ENCODE data around the gene CAAP1. TPM values are rescaled to one million over a fixed set of nuclear protein-coding genes. Genes with fewer than 3 reads are reported as not detected.
"Not testable (repeated sequence)": the region's sequence is repeated elsewhere in the genome, so short reads cannot be mapped to it uniquely, and the experiment has no call there.

The CAAP1 gene
- total RNA-seq, 1 experiment from 2014 or later: 30.5 TPM

DNA sequence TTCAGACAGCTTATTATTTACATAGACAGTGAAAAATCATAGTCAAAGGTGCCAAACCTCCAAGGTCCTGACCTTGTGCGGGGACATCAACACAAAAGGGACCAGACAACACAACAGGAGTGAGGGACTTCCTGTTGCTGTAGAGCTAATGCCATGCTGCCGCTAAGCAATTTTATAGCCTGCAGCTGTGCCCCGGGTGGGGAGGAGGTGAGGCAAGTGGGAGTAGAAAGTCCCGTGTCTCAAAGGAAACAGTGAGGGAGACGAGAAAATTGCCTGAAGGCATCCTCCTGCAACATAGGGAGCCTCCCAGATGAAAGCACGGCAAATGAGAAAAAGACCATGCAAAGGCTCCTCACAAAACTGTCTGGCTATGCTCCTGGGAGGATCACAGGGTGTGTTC, 58.8 kb downstream of the CAAP1 start:
- H2BK5ac ChIP-seq (ENCODE audit: insufficient read length, low read length): no peak overlapping the region
- no peaks in the 10 kb centered on the region for H3K79me2 ChIP-seq (ENCODE audit: insufficient read depth, low read length)
- H2BK12ac ChIP-seq (ENCODE audit: insufficient read length, low read depth, low read length): no peak overlapping the region
- H3K36me3 Mint-ChIP-seq (ENCODE audit: insufficient read depth in 1 of 3, low read depth in 3 of 3): peaks cover 3 to 21% (median 16%) of the 10 kb centered on the region in 3 experiments; a peak in 5 of 7 replicates
- no peaks in the 10 kb centered on the region for H3K27me3 ChIP-seq (ENCODE audit: insufficient read depth, low read length)
- no peak overlapping the region for H3K18ac ChIP-seq (ENCODE audit: insufficient read length, low read depth, low read length)
- no peak for TF ChIP-seq CTCF (conservative IDR thresholded peaks at IDR 0.05)
- no CpG with 5 or more reads among the region's 6 CpGs for WGBS (ENCODE audit: extremely low coverage, insufficient read length, low lambda C conversion rate)
- H3K27ac ChIP-seq (ENCODE audit: insufficient read length, low read depth, low read length): no peak overlapping the region
- H3K56ac ChIP-seq (ENCODE audit: insufficient read length, low read depth, low read length): no peak overlapping the region
- peaks cover 2 to 6% of the 10 kb centered on the region in 2 experiments; a peak in 2 of 5 replicates for H3K9me3 Mint-ChIP-seq
- no peaks in the 10 kb centered on the region for H3K79me1 ChIP-seq (ENCODE audit: insufficient read depth, low read depth, low read length, poor library complexity, severe bottlenecking)
- no peak overlapping the region for H2BK15ac ChIP-seq (ENCODE audit: low read depth, low read length)
- H3K4me2 ChIP-seq (ENCODE audit: insufficient read depth, insufficient read length, low read length): no peak overlapping the region
- H3K4me1 ChIP-seq (ENCODE audit: insufficient read depth, low read length): no peaks in the 10 kb centered on the region
- no peak overlapping the region for H2BK120ac ChIP-seq (ENCODE audit: low read depth, low read length, poor library complexity, severe bottlenecking)
- H3K23me2 ChIP-seq (ENCODE audit: insufficient read length, low read depth, low read length, poor library complexity, severe bottlenecking): no peaks in the 10 kb centered on the region
- peak overlapping the region in 1 of 3 experiments; percentile 88; a peak in 1 of 7 replicates for H3K27ac Mint-ChIP-seq
- H3K4me3 Mint-ChIP-seq: no peak overlapping the region
- H3K23ac ChIP-seq (ENCODE audit: insufficient read length, low read depth, low read length): no peak overlapping the region
- no peak overlapping the region for H4K8ac ChIP-seq (replicated peaks; ENCODE audit: insufficient read length, low read depth, low read length)
- no peak overlapping the region for H4K91ac ChIP-seq (ENCODE audit: insufficient read length, low read depth, low read length)
- H2AFZ ChIP-seq (ENCODE audit: low read length): no peak overlapping the region
- H3K4ac ChIP-seq (ENCODE audit: low read depth, low read length): no peak overlapping the region
- peaks cover 8 to 15% of the 10 kb centered on the region in 2 experiments for H3K4me1 Mint-ChIP-seq
- DNase-seq: peak; percentile 53
- no peaks in the 10 kb centered on the region for H4K20me1 ChIP-seq (ENCODE audit: control insufficient read depth, insufficient read depth, insufficient read length)
- no peak overlapping the region for H3K9ac ChIP-seq (ENCODE audit: extremely low read depth, insufficient read length, low read length)
- no peak overlapping the region for H3T11ph ChIP-seq (ENCODE audit: low read length)
- H3K9me3 ChIP-seq (ENCODE audit: control insufficient read depth, low read depth, low read length): no peaks in the 10 kb centered on the region
- H3K14ac ChIP-seq (ENCODE audit: insufficient read depth, low read length): no peak overlapping the region
- H2AK5ac ChIP-seq (ENCODE audit: insufficient read length, low read length): no peak overlapping the region
- H4K5ac ChIP-seq (ENCODE audit: insufficient read length, low read depth, low read length): no peak overlapping the region
- no peaks in the 10 kb centered on the region for H3K27me3 Mint-ChIP-seq (ENCODE audit: low read depth)
- no peak overlapping the region for H2BK20ac ChIP-seq (ENCODE audit: low read depth, low read length, poor library complexity, severe bottlenecking)

GRCh38 chr9:26828391-26828955, 64.1 kb downstream of the CAAP1 start:
- not testable (repeated sequence) for H2BK5ac ChIP-seq (ENCODE audit: insufficient read length, low read length); H3K4ac ChIP-seq (ENCODE audit: low read depth, low read length); H2AFZ ChIP-seq (ENCODE audit: low read length); H3K36me3 Mint-ChIP-seq (ENCODE audit: insufficient read depth in 1 of 3, low read depth in 3 of 3); H2BK15ac ChIP-seq (ENCODE audit: low read depth, low read length); H3K14ac ChIP-seq (ENCODE audit: insufficient read depth, low read length); H2AK5ac ChIP-seq (ENCODE audit: insufficient read length, low read length); H3K4me2 ChIP-seq (ENCODE audit: insufficient read depth, insufficient read length, low read length); H3K27ac ChIP-seq (ENCODE audit: insufficient read length, low read depth, low read length); H2BK120ac ChIP-seq (ENCODE audit: low read depth, low read length, poor library complexity, severe bottlenecking); H3K9ac ChIP-seq (ENCODE audit: extremely low read depth, insufficient read length, low read length); H3K9me3 Mint-ChIP-seq; H3K27me3 ChIP-seq (ENCODE audit: insufficient read depth, low read length); H4K20me1 ChIP-seq (ENCODE audit: control insufficient read depth, insufficient read depth, insufficient read length); H3K9me3 ChIP-seq (ENCODE audit: control insufficient read depth, low read depth, low read length); H3K27me3 Mint-ChIP-seq (ENCODE audit: low read depth); H2BK12ac ChIP-seq (ENCODE audit: insufficient read length, low read depth, low read length); H3K4me3 Mint-ChIP-seq; H3K79me1 ChIP-seq (ENCODE audit: insufficient read depth, low read depth, low read length, poor library complexity, severe bottlenecking); H3K18ac ChIP-seq (ENCODE audit: insufficient read length, low read depth, low read length); H3K23me2 ChIP-seq (ENCODE audit: insufficient read length, low read depth, low read length, poor library complexity, severe bottlenecking); H3K4me1 ChIP-seq (ENCODE audit: insufficient read depth, low read length); DNase-seq; H3K23ac ChIP-seq (ENCODE audit: insufficient read length, low read depth, low read length); H3K79me2 ChIP-seq (ENCODE audit: insufficient read depth, low read length); H3K56ac ChIP-seq (ENCODE audit: insufficient read length, low read depth, low read length); H4K91ac ChIP-seq (ENCODE audit: insufficient read length, low read depth, low read length); H3K4me1 Mint-ChIP-seq; H4K8ac ChIP-seq (replicated peaks; ENCODE audit: insufficient read length, low read depth, low read length); H2BK20ac ChIP-seq (ENCODE audit: low read depth, low read length, poor library complexity, severe bottlenecking); H3K27ac Mint-ChIP-seq; H4K5ac ChIP-seq (ENCODE audit: insufficient read length, low read depth, low read length); H3T11ph ChIP-seq (ENCODE audit: low read length)
- no CpG with 5 or more reads among the region's 4 CpGs for WGBS (ENCODE audit: extremely low coverage, insufficient read length, low lambda C conversion rate)
